GM21381 (cell line): Measurements from ENCODE around the gene MED22.
"Not testable (repeated sequence)": the region's sequence is repeated elsewhere in the genome, so short reads cannot be mapped to it uniquely, and the experiment has no call there.

Experiments used
- ATAC-seq: cut with Tn5 transposase; IDR thresholded peaks from one replicate; pipeline ENCODE4 v1.9.1; 2021; ENCODE audit warnings: mild to moderate bottlenecking, moderate library complexity; ENCODE audit not compliant: unreplicated experiment

Gene MED22

DNA sequence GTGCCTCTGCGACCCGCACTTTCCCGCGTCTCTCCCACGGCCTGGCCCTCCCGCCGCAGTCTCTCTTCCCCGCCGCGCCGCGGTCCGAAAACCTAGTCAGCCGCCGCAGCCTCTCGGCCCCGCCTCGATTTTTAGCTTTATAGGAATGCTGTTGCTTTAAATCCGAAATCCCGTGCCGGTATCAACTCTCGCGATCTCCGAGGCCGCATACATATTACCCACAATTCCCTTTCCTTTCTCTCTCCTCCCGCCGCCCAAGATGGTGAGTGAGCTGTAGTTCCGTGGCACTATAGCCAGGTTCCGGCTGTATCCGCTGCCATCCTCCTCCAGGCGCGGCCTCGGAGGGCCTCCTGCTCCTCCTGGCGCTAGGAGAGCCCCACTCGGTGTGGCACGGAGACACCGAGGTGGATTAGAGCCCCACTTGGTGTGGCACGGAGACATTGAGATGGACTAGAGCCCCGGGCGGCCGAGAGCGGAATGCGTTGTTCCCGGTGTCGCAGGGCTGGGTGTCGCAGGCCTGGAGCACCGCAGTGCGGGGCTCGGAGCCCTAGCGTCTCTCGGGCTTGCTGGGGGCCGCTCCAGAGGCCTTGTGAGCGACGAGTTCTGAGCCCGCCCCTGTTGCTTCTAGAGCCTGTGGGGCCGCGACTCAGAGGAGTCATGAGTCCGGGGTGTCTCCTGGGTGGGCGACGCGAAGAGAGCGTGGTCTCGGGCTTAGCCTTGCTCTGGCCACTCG lies at the start of gene MED22, which contains the start of gene RPL7A:
MED22 (minus strand) TSS at position 147 of the 733 bp plus-strand sequence. CDS start 1,469 bp downstream, outside the sequence.
RPL7A (plus strand) TSS at position 234 of the 733 bp plus-strand sequence; CDS start at position 260, 26 bp downstream.
- ATAC-seq = peak; percentile 65

GRCh38 chr9:133397370-133397769 lies 49.4 kb upstream of the MED22 start:
- ATAC-seq = no peak

DNA sequence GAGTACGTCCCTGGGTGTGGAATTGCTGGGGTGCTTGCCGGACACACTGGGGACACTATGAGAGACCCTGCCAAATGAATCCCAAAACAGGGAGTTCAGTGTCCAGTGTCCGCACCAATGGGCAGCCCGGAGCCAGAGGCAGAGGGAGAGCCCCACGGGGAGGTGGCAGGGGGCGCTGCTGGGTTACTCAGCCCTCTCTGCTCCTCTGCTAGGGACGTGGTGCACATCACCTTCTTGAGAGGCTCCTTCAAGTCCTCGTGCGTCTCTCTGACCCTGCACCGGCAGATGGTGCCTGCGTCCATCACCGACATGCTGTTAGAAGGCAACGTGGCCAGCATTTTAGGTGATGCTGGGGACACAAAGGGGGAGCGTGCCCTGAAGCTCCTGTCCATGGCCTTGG lies 49.0 kb upstream of the MED22 start:
- ATAC-seq = no peak

DNA sequence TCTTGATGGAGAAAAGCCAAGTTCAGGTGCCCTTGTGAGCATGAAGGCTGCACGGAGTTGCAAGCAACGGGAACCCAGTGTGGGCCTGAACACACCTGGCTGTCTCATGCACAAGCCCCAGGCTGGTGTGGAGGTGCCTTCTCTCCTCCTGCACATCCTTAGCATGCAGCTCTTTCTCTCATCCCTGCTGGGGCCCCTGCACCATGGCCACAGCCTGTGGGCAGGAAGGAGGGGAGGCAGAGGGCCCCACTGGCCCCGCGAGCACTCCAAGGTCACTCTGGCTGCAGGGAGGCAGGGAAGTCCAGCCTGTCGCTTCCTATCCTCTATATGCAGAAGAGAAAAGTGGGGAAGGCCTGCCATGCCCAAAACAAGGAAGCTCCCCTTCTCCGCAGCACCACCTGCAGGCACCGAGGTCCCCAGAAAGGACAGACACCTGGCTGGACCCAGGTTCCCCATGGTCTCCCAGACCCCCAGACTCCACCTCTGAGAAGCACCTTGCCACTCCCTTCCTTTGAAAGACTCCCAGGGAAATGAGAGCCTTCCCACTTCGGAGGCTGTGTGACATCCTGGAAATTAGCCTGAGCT lies 46.8 kb upstream of the MED22 start:
- no peak for ATAC-seq

DNA sequence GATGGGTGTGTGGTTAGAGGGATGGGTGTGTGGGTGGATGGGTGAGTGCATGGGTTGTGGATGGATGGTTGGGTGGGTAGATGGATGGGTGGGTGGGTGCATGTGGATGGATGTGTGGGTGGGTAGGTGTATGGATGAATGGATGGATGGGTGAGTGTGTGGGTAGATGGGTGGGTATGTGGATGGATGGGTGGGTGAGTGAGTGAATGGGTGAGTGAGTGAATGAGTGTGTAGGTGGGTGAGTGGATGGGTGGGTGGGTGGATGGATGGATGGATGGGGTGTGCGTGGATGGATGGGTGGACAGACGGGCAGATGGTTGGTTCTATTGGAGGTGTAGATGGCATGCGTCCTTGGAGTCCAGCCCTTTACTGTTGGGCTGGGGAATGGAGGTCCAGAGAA lies 45.5 kb upstream of the MED22 start:
- no peak for ATAC-seq

DNA sequence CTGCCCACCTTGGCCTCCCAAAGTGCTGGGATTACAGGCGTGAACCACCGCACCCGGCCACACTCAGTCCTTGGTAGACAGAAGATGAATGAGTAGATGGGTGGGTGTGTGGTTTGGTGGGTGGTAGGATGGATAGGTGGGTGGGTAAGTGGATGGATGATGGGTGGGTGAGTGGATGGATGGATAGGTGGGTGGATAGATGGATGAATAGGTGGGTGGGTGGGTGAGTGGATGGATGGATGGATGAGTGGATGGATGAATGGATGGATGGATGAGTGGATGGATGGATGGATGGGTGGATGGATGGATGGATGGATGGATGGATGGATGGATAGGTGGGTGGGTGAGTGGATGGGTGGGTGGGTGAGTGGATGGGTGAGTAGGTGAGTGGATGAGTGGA lies 44.4 kb upstream of the MED22 start:
- not testable (repeated sequence) for ATAC-seq

DNA sequence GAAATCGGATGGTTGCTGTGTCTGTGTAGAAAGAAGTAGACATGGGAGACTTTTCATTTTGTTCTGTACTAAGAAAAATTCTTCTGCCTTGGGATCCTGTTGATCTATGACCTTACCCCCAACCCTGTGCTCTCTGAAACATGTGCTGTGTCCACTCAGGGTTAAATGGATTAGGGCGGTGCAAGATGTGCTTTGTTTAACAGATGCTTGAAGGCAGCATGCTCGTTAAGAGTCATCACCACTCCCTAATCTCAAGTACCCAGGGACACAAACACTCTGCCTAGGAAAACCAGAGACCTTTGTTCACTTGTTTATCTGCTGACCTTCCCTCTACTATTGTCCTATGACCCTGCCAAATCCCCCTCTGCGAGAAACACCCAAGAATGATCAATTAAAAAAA lies 43.5 kb upstream of the MED22 start:
- ATAC-seq = not testable (repeated sequence)

DNA sequence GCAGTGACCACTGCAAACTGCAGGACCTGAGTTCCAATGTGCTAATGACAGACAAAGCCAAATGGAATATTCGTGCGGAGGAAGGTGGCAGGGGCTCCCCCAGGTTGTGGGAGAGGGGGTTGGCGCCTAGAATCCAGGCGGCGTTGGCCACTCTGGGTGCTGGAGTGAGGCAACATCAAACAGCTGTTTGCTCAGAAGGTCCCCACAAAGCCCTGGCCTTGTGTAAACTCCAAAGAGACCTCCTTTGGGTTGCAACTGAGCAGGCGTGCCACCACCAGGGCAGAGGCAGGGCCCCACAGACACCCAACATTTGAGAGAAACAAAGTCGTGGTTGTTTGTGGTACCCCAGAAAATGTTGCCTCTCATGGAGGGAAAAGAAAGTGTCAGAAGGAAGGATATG lies 42.8 kb upstream of the MED22 start:
- ATAC-seq = no peak

DNA sequence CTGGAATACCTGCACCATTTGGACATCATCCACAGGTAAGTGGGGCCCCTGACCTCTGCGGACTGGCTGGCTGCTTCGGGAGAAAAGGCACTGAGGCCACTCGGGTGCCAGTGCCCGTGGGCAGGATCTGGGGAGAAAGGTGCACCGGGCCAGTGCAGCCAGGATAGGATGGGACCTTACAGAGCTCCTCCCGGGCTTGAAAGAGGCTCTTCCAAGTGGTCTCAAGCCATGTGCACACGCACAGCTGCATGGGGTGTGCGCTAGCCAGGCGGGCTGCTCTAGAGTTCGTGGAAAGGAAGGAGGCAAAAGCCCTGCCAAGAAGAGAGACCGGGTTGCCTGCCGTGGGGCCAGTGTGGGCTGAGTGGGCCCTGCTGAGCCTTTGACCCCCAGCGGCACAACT lies 41.6 kb upstream of the MED22 start:
- no peak for ATAC-seq

DNA sequence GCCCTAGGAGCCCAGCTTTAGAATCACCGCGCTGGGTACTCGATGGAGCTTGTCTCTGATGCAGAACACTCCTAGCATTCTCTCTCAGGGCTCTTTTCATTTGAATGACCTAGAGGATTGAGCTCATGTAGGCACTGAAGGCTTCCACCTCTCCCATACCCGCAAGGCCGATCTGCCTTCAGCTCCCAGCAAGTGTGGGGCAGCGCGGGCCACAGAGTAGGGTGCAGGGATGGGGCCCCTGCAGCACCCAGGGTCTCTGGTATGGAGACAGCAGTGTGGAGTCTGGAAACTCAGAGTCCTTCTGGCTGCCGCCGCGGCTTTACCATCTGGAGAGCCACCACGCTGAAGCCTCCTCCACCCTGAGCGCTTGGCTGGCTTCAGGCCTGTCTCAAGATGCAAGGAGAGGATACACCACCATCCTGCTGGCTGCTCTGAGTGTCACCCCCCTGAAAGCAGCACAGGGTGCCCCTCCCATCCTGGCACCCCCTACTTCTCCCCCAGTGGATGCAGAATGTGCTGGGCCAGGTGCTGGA lies 41.2 kb upstream of the MED22 start:
- no peak for ATAC-seq

- no peak for ATAC-seq
Measured at GRCh38 chr9:133387680-133388079, 39.7 kb upstream of the MED22 start.

DNA sequence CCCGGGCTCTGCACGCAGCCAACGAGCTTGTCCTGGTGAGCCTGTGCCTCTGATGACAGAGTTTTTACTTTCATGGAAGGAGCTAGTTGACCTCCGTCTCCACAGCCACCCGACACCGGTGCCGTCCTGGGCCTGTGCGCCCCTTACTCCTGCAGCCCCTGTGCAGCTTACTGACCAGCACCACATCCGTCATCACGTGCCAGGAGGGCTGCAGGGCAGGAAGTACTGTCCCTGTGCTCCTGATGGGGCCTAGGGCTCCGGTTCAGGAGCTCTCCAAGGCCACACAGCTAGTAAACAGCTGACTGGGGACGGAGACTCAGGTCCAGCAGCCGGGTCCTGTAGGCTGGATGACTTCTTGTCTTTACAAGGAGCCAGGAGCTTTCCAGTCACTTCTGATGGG lies 38.4 kb upstream of the MED22 start:
- ATAC-seq = no peak

GRCh38 chr9:133385452-133385851 lies 37.5 kb upstream of the MED22 start:
- ATAC-seq = no peak

- ATAC-seq = no peak
Measured at GRCh38 chr9:133384736-133385321, 36.9 kb upstream of the MED22 start.

- ATAC-seq = no peak
Measured at GRCh38 chr9:133383438-133383837, 35.5 kb upstream of the MED22 start.

- ATAC-seq = no peak
Measured at GRCh38 chr9:133382507-133383141, 34.7 kb upstream of the MED22 start.

DNA sequence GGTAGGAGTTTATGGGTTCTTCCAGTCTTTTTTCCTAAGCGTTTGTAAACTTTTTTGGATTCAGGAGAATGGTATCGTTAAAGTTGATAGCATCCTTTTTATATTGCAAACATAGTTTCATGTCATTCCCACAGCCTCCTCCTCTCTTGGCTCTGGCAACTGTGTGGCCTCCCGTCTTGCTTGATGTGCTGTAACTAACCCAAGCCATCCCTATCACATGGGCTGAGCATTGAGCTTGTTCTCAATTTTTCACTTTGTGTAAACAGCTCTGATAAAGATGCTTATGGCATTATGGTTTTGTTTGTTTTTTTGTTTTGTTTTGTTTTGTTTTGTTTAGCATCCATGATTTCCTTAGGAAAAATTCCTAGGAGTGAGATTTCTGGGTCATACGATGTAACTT lies 32.8 kb upstream of the MED22 start:
- ATAC-seq = no peak

DNA sequence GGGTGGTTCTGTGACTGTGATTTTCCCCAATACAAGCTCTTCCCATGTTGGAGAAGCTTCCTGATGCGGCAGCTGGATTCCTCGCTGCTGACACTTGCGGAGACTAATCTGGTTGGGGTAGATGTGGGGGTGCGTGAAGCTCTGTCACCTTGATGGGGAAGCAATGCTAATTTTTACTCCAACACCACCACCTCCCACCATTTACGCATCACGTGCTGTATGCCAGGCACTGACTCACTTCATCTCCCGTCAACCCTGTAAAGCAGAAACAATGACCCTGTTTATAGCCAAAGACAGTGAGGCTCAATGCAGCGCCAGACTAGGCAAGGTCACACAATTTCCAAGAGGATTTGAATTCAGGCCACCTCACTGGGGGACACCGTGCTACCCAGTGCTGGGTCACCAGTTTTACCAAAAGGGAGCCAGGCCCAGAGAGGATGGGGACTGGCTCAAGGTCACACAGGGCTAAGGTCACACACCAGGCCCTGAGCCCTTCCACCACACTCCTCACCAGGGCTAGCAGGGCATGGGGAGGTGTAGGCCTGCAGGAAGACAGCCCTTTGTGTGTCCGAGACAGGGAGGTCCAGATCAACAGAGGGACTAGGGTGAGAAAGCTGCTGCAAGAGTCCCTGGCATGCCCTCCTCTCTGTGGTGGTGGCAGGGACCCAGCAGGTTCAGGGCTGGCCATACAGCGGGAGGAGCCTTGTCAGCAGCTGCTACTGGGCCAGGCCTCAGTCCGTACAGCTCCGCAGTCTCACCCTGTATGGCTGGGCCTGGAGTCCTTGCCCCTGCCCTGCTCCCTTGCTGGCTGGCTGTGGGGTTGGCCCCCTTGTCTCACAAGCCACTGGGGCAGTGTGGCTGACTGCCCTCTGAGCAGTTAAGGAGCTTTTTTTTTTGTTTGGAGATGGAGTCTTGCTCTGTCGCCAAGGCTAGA lies 31.5 kb upstream of the MED22 start:
- no peak for ATAC-seq

- ATAC-seq = no peak
Measured at GRCh38 chr9:133378408-133378962, 30.6 kb upstream of the MED22 start.

DNA sequence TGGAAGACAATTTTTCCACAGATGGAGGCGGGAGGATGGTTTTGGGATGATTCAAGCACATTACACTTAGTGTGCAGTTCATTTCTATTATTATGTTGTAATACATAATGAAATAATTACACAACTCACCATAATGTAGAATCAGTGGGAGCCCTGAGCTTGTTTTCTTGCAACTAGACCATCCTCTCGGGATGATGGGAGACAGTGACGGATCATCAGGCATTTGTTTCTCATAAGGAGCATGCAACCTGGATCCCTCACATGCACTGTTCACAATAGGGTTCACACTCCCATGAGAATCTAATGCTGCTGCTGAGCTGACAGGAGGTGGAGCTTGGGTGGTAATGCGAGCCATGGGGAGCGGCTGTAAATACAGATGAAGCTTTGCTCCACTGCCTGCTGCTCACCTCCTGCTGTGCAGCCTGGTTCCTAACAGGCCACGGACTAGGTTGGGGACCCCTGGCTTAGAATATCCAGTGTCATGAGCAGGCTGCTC lies 29.8 kb upstream of the MED22 start:
- ATAC-seq = no peak
